Measurements from ENCODE around the gene DYNLT2. TPM values are rescaled to one million over a fixed set of nuclear protein-coding genes. Genes with fewer than 3 reads are reported as not detected.

The DYNLT2 gene
- polyA plus RNA-seq, 1 of the 3 experiments (the other 2 are of a cell fraction), result 0.81 TPM

DNA sequence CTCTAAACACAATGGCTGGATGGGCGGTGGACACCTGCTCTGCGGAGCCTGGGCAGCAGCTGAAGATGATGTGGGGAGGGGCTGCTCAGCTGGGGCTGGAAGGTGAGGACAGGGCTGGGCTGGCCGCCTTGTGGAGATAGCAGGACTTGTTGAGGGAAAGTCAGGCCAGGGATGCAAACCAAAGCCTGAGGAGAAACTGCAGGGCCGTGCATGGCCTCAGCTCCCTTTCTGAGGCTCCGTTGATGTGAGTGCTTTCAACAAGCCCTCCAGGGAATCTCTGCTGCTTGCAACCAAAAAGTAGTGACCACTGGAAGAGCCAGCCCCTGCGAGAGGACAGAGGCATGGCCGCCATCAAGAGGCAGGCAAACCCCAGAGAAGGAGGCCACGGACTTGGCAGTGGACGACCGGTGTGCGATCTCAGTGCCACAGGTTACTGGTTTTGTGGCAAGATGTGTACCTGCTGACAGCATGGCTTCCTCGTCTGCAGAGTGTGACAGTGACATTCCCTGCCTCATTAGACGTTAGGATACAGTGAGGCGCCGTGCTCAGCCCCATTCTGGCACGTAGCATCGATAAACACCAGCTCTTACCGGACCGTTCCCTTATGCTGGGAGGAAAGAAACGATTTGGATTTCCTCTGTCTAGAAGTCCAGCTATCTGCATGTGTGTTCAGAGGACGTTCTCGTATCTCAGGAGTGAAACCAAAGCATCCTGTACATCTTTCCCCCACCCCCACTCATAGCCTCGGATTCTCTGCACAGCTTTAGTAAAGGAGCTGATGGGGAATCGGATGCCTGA, 38.0 kb upstream of the DYNLT2 start:
- ChIA-PET POLR2A (interaction anchor here (1.0 to 1.2 kb wide), 2 partner anchors 17 to 37 kb away, joined by 3 to 4 read pairs; no protein-coding TSS in a partner anchor), CTCF (interaction anchor here (0.6 to 4.6 kb wide), 52 partner anchors 12 to 832 kb away, joined by 3 to 80 read pairs (median 4); partner anchors contain the start of genes C6orf120, DYNLT2, ERMARD and PHF10)
- Histone ChIP-seq H3K36me3 (replicated peaks in 1 of 2; ENCODE audit: control insufficient read depth in 1 of 2, insufficient read depth in 2 of 2, low read length in 1 of 2) (no peaks in the 10 kb centered on the region), H3K79me2 (ENCODE audit: insufficient read depth) (no peaks in the 10 kb centered on the region), H3K9me2 (no peaks in the 10 kb centered on the region), H2AFZ (ENCODE audit: low read depth) (peak overlapping the region; percentile 67; the same call in 1 of the 2 replicates), H3K4me2 (peak overlapping the region; percentile 82), H3K4me3 (ENCODE audit: low read depth in 2 of 2, low read length in 1 of 2) (peak overlapping the region; percentile 51 to 54; a peak in 3 of 4 replicates), H3K27ac (ENCODE audit: low read depth in 2 of 2, low read length in 1 of 2) (no peak overlapping the region), H3K9ac (no peak overlapping the region), H3K27me3 (ENCODE audit: insufficient read depth) (no peaks in the 10 kb centered on the region), H3K4me1 (ENCODE audit: control insufficient read depth in 1 of 2, insufficient read depth in 2 of 2, low read depth in 1 of 2, low read length in 1 of 2) (peaks cover 0 to 11% of the 10 kb centered on the region in 2 experiments; a peak in 1 of 4 replicates), H3K9me3 (no peaks in the 10 kb centered on the region), H4K20me1 (ENCODE audit: insufficient read depth) (no peaks in the 10 kb centered on the region), H3F3A (replicated peaks; ENCODE audit: insufficient read depth) (no peaks in the 10 kb centered on the region)
- TF ChIP-seq NRF1 (IDR thresholded peaks at IDR 0.05; ENCODE audit: low read depth, low read length) (no peak), FOXJ3 (CRISPR knock-in tag; IDR thresholded peaks at IDR 0.05) (no peak), TCF12 (IDR thresholded peaks at IDR 0.05) (no peak), ELF1 (IDR thresholded peaks at IDR 0.05) (no peak), SMC3 (IDR thresholded peaks at IDR 0.05; ENCODE audit: low read depth, low read length) (no peak), NFIC (IDR thresholded peaks at IDR 0.05; ENCODE audit: borderline replicate concordance) (no peak), SIN3A (IDR thresholded peaks at IDR 0.05; ENCODE audit: borderline replicate concordance, low read depth, low read length) (no peak), TAF1 (IDR thresholded peaks at IDR 0.05; ENCODE audit: borderline replicate concordance, low read depth, low read length) (no peak), CHD2 (IDR thresholded peaks at IDR 0.05; ENCODE audit: low read length, partially characterized antibody) (no peak), JUND (IDR thresholded peaks at IDR 0.05) (no peak), GABPA (IDR thresholded peaks at IDR 0.05; ENCODE audit: low read depth) (no peak), CTCF (IDR thresholded peaks at IDR 0.05) (no peak), RXRA (IDR thresholded peaks at IDR 0.05; ENCODE audit: borderline replicate concordance, low read depth) (no peak), EZH2phosphoT487 (IDR thresholded peaks at IDR 0.05; ENCODE audit: borderline replicate concordance, low read depth) (no peak), ZBTB33 (IDR thresholded peaks at IDR 0.05; ENCODE audit: borderline replicate concordance, low read depth) (no peak)
- TF ChIP-seq, protein P1, sequence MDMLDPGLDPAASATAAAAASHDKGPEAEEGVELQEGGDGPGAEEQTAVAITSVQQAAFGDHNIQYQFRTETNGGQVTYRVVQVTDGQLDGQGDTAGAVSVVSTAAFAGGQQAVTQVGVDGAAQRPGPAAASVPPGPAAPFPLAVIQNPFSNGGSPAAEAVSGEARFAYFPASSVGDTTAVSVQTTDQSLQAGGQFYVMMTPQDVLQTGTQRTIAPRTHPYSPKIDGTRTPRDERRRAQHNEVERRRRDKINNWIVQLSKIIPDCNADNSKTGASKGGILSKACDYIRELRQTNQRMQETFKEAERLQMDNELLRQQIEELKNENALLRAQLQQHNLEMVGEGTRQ (IDR thresholded peaks at IDR 0.05; ENCODE audit: borderline replicate concordance, low read depth, low read length), result no peak
- TF ChIP-seq, protein P2, sequence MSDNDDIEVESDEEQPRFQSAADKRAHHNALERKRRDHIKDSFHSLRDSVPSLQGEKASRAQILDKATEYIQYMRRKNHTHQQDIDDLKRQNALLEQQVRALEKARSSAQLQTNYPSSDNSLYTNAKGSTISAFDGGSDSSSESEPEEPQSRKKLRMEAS (IDR thresholded peaks at IDR 0.05; ENCODE audit: low read depth), result no peak
- 91% methylated on average over 15 of the region's 24 CpGs for WGBS (ENCODE audit: low lambda C conversion rate)
- DNase-seq, result no peak
